HCT116 (cell line): ENCODE data around the gene SUGCT. TPM values are rescaled to one million over a fixed set of nuclear protein-coding genes. Genes with fewer than 3 reads are reported as not detected.

Source experiments
- ATAC-seq: fragments of 200-7000 bp; cut with Tn5 transposase; 2 replicates; pipeline ENCODE4 v1.9.1; 2020; ENCODE audit warnings: mild to moderate bottlenecking, moderate library complexity
- BruUV-seq: library from RNA; stranded (reverse); fragments of 400-500 nt; replicated peaks from 2 replicates; lab custom pipeline; 2021; lab: Mats Ljungman, UMichigan
- CTCF ChIA-PET: fragments of 300-600 bp; sonication (Branson Sonifier 250); formaldehyde crosslinking; loops from one replicate; lab custom pipeline; 2021; ENCODE audit warnings: antibody characterized with exemption; lab: Charles Lee
- POLR2A ChIA-PET: fragments of 300-600, 350-600 bp; sonication (Branson Sonifier 250); formaldehyde crosslinking; loops from one replicate; lab custom pipeline; 2021; ENCODE audit warnings: antibody characterized with exemption; lab: Charles Lee
- RAD21 ChIA-PET, 2 experiments: fragments of 300-600 bp; sonication (Branson Sonifier 250); formaldehyde crosslinking; loops; one replicate each; lab custom pipeline; 2023; ENCODE audit warnings: low total read pairs in 2 of 2; ENCODE audit not compliant: uncharacterized antibody in 2 of 2, unreplicated experiment in 2 of 2, low non-redundant PET in 1 of 2; lab: Charles Lee
- DNase-seq: peaks from one replicate; pipeline ENCODE4 v3.0.0-alpha.2; 2010; ENCODE audit warnings: low read depth, low spot score
- H2AFZ ChIP-seq: fragments of 200-600 bp; shearing (Covaris generic), sonication (generic); 2 replicates; pipeline ENCODE4 v1.6.1; 2017; ENCODE audit warnings: low read depth, mixed run types, mixed read lengths, antibody characterized with exemption, low read length; ENCODE audit not compliant: poor library complexity, severe bottlenecking
- H3K27ac ChIP-seq: 2 replicates; pipeline ENCODE4 v1.5.1; 2012; ENCODE audit warnings: low read depth, low read length
- H3K27me3 ChIP-seq: fragments of 200-600 bp; sonication (generic); 2 replicates; pipeline ENCODE4 v1.6.1; 2016; ENCODE audit warnings: mixed run types, low read length, mixed read lengths; ENCODE audit not compliant: insufficient read depth
- H3K36me3 ChIP-seq, 2 experiments: fragments of 200-500 bp in 1 of 2; fragments of 200-600 bp in 1 of 2; sonication (Bioruptor generic) in 1 of 2; sonication (generic) in 1 of 2; 2 replicates each; pipeline versions ENCODE4 v1.5.1 to v1.6.1; 2014 to 2016; ENCODE audit warnings: low read length in 2 of 2, inconsistent platforms in 1 of 2, mixed read lengths in 1 of 2, mixed run types in 1 of 2; ENCODE audit not compliant: insufficient read depth in 2 of 2, control insufficient read depth in 1 of 2
- H3K4me1 ChIP-seq, 2 experiments: fragments of 200-600 bp in 1 of 2; sonication (generic) in 1 of 2; 2 replicates each; pipeline versions ENCODE4 v1.5.1 to v1.6.1; 2012 to 2017; ENCODE audit warnings: low read length in 2 of 2, inconsistent platforms in 1 of 2, mild to moderate bottlenecking in 1 of 2, mixed read lengths in 1 of 2, mixed run types in 1 of 2, moderate library complexity in 1 of 2; ENCODE audit not compliant: insufficient read depth in 2 of 2, control insufficient read depth in 1 of 2
- H3K4me2 ChIP-seq: fragments of 200-600 bp; sonication (generic); 2 replicates; pipeline ENCODE4 v1.6.1; 2017; ENCODE audit warnings: mixed run types, low read length, mixed read lengths
- H3K4me3 ChIP-seq, 2 experiments: fragments of 200-600 bp in 1 of 2; sonication (generic) in 1 of 2; replicated peaks in 1 of 2; 2 replicates each; pipeline ENCODE4 v1.5.1; 2011 to 2016; ENCODE audit warnings: low read length in 2 of 2, control low read depth in 1 of 2, low read depth in 1 of 2, mild to moderate bottlenecking in 1 of 2, mixed read lengths in 1 of 2, mixed run types in 1 of 2
- H3K79me2 ChIP-seq: fragments of 200-600 bp; sonication (generic); 2 replicates; pipeline ENCODE4 v1.6.1; 2017; ENCODE audit warnings: mild to moderate bottlenecking, mixed run types, low read length, moderate library complexity, mixed read lengths; ENCODE audit not compliant: insufficient read depth
- H3K9ac ChIP-seq: fragments of 200-600 bp; sonication (generic); 2 replicates; pipeline ENCODE4 v1.6.1; 2016; ENCODE audit warnings: low read length, mixed read lengths
- H3K9me2 ChIP-seq: fragments of 200-600 bp; sonication (generic), shearing (Covaris generic); 2 replicates; pipeline ENCODE4 v1.6.1; 2017; ENCODE audit warnings: mixed run types, mild to moderate bottlenecking, moderate library complexity; ENCODE audit not compliant: insufficient read depth
- H3K9me3 ChIP-seq, 2 experiments: fragments of 200-500 bp in 1 of 2; fragments of 200-600 bp in 1 of 2; sonication (Bioruptor generic) in 1 of 2; sonication (generic) in 1 of 2; 2 replicates each; pipeline ENCODE4 v1.6.1; 2014 to 2017; ENCODE audit warnings: low read length in 2 of 2, mixed read lengths in 2 of 2, inconsistent platforms in 1 of 2, low read depth in 1 of 2, mild to moderate bottlenecking in 1 of 2, mixed run types in 1 of 2, moderate library complexity in 1 of 2; ENCODE audit not compliant: control insufficient read depth in 1 of 2, insufficient read depth in 1 of 2
- H4K20me1 ChIP-seq: fragments of 200-600 bp; sonication (generic), shearing (Covaris generic); 2 replicates; pipeline ENCODE4 v1.6.1; 2017; ENCODE audit warnings: mixed run types, mild to moderate bottlenecking, moderate library complexity; ENCODE audit not compliant: insufficient read depth
- CEBPB ChIP-seq: IDR thresholded peaks from 2 replicates; pipeline ENCODE4 v1.6.1; 2012; ENCODE audit warnings: low read depth
- EGR1 ChIP-seq: IDR thresholded peaks from 2 replicates; pipeline ENCODE4 v1.6.1; 2012; ENCODE audit warnings: low read depth
- EZH2phosphoT487 ChIP-seq: fragments of 200-600 bp; IDR thresholded peaks from 2 replicates; pipeline ENCODE4 v1.6.1; 2018; ENCODE audit warnings: antibody characterized with exemption, borderline replicate concordance
- JUND ChIP-seq: IDR thresholded peaks from 2 replicates; pipeline ENCODE4 v1.6.1; 2012
- POLR2A ChIP-seq: IDR thresholded peaks from 2 replicates; pipeline ENCODE4 v1.7.0; 2011; ENCODE audit warnings: borderline replicate concordance; ENCODE audit not compliant: insufficient read depth, insufficient read length; ENCODE audit errors: extremely low read depth
- RAD21 ChIP-seq: IDR thresholded peaks from 2 replicates; pipeline ENCODE4 v1.6.1; 2012; ENCODE audit warnings: low read depth, mild to moderate bottlenecking
- REST ChIP-seq: IDR thresholded peaks from 2 replicates; pipeline ENCODE4 v1.6.1; 2012; ENCODE audit warnings: low read depth
- TCF7L2 ChIP-seq: IDR thresholded peaks from 2 replicates; pipeline ENCODE4 v1.7.0; 2011; ENCODE audit warnings: borderline replicate concordance, inconsistent platforms; ENCODE audit not compliant: insufficient read depth, insufficient read length; ENCODE audit errors: extremely low read depth
- YY1 ChIP-seq: IDR thresholded peaks from 2 replicates; pipeline ENCODE4 v1.6.1; 2011; ENCODE audit warnings: low read length, low read depth, moderate library complexity, mild to moderate bottlenecking; ENCODE audit not compliant: insufficient replicate concordance; ENCODE audit errors: extremely low read depth
- ZFX ChIP-seq: fragments of 450-650 bp; IDR thresholded peaks from 2 replicates; pipeline ENCODE4 v1.6.1; 2017
- ZNF274 ChIP-seq: fragments of 200-500 bp; sonication (Bioruptor generic); IDR thresholded peaks from 2 replicates; pipeline ENCODE4 v1.6.1; 2014; ENCODE audit warnings: mild to moderate bottlenecking, low read depth, low read length, inconsistent platforms
- intact Hi-C: fragments of 100-400 bp; cut with micrococcal nuclease; formaldehyde crosslinking; loops from 2 replicates; pipeline ENCODE4 v1.10.0; 2022
- total RNA-seq: library from RNA; stranded (reverse); gene quantifications from one replicate; pipeline ENCODE4 v1.2.1, GENCODE V29; 2021; ENCODE audit not compliant: unreplicated experiment
- TF ChIP-seq, protein P1 (sequence below): IDR thresholded peaks from 2 replicates; pipeline ENCODE4 v1.6.1; 2012
- TF ChIP-seq, protein P2 (sequence below), 3 experiments: fragments of 200-600 bp in 1 of 3; sonication (generic) in 1 of 3; IDR thresholded peaks in 2 of 3; conservative IDR thresholded peaks in 1 of 3; 2 replicates each; pipeline ENCODE4 v1.5.1; 2012 to 2017; ENCODE audit warnings: low read depth in 2 of 3, low read length in 2 of 3, antibody characterized with exemption in 1 of 3, borderline replicate concordance in 1 of 3, control low read depth in 1 of 3, mild to moderate bottlenecking in 1 of 3, mixed read lengths in 1 of 3, mixed run types in 1 of 3, moderate library complexity in 1 of 3; ENCODE audit not compliant: insufficient read depth in 1 of 3

SUGCT gene
- total RNA-seq, 1 experiment from 2014 or later, result 4.4 TPM

DNA sequence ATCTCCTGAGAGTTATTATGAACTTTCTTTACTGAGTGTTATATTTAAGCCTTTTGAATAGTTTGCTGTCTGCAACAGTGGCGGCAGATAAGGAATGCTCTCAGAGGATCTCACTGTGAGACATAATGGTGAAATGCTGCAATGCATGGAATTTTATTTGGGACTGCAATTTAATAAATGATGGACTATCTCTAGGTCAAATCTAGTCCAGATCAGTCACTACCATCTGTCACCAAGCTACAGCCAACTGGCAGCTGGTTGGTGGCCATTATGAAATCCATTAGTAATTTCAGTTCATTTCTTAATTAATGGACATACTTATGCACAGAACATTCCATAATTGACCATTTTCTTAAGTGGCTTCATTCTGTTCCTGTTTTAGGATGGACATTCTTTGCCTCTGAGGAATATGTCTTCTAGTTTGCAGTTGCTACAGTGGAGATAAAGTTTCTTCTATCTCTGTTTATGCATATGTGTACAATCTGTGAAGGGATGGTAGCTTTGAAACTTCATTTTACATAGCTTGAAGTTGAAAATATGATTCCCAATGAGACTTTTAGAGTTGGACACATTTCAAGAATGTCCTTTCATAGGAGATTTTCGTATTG is 586.6 kb downstream of the SUGCT start:
- no peaks in the 10 kb centered on the region for H3K79me2 ChIP-seq
- no peak overlapping the region for H3K27ac ChIP-seq
- H3K4me3 ChIP-seq, result no peak overlapping the region
- peaks cover 12 to 14% of the 10 kb centered on the region in 2 experiments for H3K4me1 ChIP-seq
- H3K36me3 ChIP-seq, result no peaks in the 10 kb centered on the region
- no peak overlapping the region for H3K9ac ChIP-seq
- H4K20me1 ChIP-seq, result no peaks in the 10 kb centered on the region
- H2AFZ ChIP-seq, result no peak overlapping the region
- CTCF ChIA-PET, result no interaction called here
- H3K4me2 ChIP-seq, result no peak overlapping the region
- H3K27me3 ChIP-seq, result 0 out of 2 replicates have a peak, but pooled peaks cover 3% of the 10 kb centered on the region
- intact Hi-C loops, result no loop called here
- no TSS peak for BruUV-seq
- DNase-seq, result no peak
- RAD21 ChIA-PET, result no interaction called here
- POLR2A ChIA-PET, result no interaction called here
- no peaks in the 10 kb centered on the region for H3K9me2 ChIP-seq
- H3K9me3 ChIP-seq, result no peaks in the 10 kb centered on the region
- no peak for ATAC-seq
- TF ChIP-seq, protein P1, sequence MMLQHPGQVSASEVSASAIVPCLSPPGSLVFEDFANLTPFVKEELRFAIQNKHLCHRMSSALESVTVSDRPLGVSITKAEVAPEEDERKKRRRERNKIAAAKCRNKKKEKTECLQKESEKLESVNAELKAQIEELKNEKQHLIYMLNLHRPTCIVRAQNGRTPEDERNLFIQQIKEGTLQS, result no peak
- TF ChIP-seq EGR1 (no peak), RAD21 (no peak), CEBPB (no peak)

DNA sequence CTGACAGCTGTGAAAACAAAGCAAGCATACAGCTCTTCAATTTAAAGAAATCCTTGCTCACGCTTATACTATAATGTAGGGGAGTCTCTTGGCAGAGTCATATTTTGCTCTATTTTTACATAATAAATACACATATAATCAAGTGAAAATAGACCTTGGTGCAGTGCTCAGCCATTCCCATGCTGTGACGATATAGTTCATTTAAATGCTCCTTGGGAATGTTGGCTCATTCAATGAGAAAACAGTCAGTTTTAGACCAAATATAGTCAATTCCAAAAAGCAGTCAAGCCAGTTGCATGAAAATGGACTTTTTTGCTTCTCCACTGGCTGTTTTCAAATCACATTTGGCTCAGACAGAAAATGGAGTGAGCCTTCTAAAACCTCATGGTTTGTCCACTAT is 587.4 kb downstream of the SUGCT start:
- Histone ChIP-seq H3K9me3 (no peaks in the 10 kb centered on the region), H3K27me3 (peaks cover 3% of the 10 kb centered on the region; the same call in 1 of the 2 replicates), H3K4me2 (no peak overlapping the region), H2AFZ (no peak overlapping the region), H3K4me1 (peaks cover 7% of the 10 kb centered on the region in 2 experiments), H3K9ac (no peak overlapping the region), H3K27ac (no peak overlapping the region), H3K9me2 (no peaks in the 10 kb centered on the region), H4K20me1 (no peaks in the 10 kb centered on the region), H3K4me3 (no peak overlapping the region), H3K36me3 (no peaks in the 10 kb centered on the region), H3K79me2 (no peaks in the 10 kb centered on the region)
- DNase-seq (no peak), ATAC-seq (no peak)
- intact Hi-C loops, result no loop called here
- POLR2A ChIA-PET, result no interaction called here
- no TSS peak for BruUV-seq
- no peak for TF ChIP-seq ZNF274
- TF ChIP-seq TCF7L2, result no peak
- TF ChIP-seq ZFX, result no peak
- TF ChIP-seq, protein P2, sequence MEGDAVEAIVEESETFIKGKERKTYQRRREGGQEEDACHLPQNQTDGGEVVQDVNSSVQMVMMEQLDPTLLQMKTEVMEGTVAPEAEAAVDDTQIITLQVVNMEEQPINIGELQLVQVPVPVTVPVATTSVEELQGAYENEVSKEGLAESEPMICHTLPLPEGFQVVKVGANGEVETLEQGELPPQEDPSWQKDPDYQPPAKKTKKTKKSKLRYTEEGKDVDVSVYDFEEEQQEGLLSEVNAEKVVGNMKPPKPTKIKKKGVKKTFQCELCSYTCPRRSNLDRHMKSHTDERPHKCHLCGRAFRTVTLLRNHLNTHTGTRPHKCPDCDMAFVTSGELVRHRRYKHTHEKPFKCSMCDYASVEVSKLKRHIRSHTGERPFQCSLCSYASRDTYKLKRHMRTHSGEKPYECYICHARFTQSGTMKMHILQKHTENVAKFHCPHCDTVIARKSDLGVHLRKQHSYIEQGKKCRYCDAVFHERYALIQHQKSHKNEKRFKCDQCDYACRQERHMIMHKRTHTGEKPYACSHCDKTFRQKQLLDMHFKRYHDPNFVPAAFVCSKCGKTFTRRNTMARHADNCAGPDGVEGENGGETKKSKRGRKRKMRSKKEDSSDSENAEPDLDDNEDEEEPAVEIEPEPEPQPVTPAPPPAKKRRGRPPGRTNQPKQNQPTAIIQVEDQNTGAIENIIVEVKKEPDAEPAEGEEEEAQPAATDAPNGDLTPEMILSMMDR (IDR thresholded peaks at IDR 0.05 in 2 of 3, conservative IDR thresholded peaks at IDR 0.05 in 1 of 3; ENCODE audit: borderline replicate concordance in 1 of 3, insufficient read depth in 1 of 3, low read depth in 2 of 3, low read length in 2 of 3), result no peak
- no peak for TF ChIP-seq YY1
- TF ChIP-seq JUND, result no peak
- no peak for TF ChIP-seq POLR2A
- TF ChIP-seq REST, result no peak
- TF ChIP-seq EZH2phosphoT487, result no peak
- CTCF ChIA-PET, result no interaction called here
- RAD21 ChIA-PET, result no interaction called here
